CD4-positive, alpha-beta T cell treated with Interleukin-4 for 4 hours (primary cell): ENCODE measurements around the gene GOLT1A.
A peak's percentile ranks its signal among the peaks of the same experiment; 100 is the strongest.

Experiments
- DNase-seq: peaks from one replicate; pipeline ENCODE4 v3.0.0-alpha.2; 2020

Gene GOLT1A

DNA sequence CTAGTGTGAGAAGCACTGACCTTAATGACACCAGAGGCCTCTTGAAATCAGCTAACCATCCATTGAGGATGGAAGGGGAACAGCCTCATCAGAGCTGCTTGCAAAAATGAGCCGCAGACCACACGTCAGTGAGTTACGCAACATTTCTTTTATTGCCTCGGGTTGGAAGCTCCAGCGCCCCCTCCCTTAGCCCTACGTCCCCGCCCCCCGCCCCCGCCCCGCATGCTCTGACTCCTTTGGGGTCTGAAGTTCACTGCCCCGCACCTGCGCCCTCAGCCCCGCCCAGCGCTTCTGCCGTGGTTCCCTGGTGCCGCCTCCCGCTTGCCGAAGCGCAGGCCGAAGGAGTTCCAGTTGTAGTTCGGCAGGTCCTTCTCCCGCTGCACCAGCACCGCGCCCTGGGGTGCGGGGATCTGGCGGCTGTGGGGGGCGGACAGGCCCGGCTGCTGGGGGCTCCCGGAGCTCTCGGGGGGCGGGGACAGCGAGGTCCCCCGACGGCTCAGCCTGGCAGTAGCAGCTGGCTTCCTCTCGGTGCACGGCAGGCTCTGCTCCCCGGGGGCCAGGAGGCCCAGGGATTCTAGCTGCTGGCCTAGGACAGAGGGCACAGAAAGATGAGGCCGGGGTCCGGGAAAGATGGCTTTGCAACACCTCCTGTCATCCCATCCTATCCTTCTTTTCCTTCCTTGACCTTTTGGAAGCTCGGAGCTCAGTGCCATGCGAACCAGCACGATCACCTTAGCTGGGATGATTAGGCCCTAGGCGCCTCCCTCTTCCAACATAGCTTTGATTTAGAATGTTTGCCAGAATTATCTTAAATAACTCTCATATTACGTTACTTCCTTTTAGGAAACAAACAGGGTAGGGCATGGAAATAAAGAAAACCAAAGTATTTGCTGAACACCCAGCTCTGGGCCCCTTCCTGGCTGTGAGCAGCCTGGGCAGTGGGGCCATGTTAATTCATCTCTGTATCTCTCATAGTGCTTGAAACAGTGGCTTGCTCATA, 23.3 kb downstream of the GOLT1A start:
- no peak for DNase-seq

GRCh38 chr1:204188959-204189639, 24.7 kb downstream of the GOLT1A start:
- DNase-seq = no peak

- DNase-seq = no peak
Measured at GRCh38 chr1:204186597-204186996, 27.2 kb downstream of the GOLT1A start.

GRCh38 chr1:204181116-204181515, 32.7 kb downstream of the GOLT1A start:
- DNase-seq = no peak

- no peak for DNase-seq
Measured at GRCh38 chr1:204180133-204180532, 33.7 kb downstream of the GOLT1A start.

GRCh38 chr1:204178487-204179281, 35.1 kb downstream of the GOLT1A start:
- no peak for DNase-seq

DNA sequence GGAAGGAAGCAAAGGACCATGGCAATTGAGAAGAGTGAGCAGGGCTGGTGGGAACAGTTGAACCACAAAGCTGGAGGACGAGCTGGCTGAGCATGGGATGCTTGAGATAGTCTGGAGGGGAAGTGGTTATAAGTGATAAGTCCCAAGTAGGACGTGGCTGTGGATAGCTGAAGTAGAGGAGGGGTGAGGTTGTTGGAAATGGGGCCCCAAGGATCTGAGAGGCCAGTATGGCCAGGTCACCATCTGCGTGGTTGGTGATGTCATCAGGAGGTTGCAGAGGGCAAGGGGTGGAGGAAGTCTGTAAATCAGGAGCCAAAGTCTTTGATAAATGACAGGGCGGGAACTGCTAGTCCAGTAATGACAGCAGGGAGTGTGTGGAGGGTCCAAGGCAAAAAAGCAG, 36.7 kb downstream of the GOLT1A start:
- DNase-seq = no peak

- DNase-seq = no peak
Measured at GRCh38 chr1:204176049-204176448, 37.7 kb downstream of the GOLT1A start.

DNA sequence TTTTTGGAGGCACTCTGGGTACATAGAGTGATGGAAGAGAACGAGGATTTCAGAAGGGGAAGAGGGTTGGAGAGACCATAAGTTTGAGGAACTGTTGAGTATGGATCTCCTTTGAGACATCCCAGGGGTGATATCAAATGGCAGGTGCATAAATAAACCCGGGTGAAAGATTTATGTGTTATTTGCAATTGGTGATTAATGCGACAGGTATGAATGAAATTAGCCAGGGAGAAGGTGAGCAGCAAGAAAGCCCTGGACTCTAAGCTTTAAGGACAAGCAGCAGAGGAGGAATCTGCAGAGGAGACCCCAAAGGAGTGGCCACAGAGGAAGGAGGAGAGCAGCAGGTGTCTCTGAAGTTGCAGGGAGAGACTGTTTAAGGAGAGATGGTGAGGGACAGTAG, 38.8 kb downstream of the GOLT1A start:
- DNase-seq = no peak

GRCh38 chr1:204172404-204173029, 41.3 kb downstream of the GOLT1A start:
- no peak for DNase-seq

DNA sequence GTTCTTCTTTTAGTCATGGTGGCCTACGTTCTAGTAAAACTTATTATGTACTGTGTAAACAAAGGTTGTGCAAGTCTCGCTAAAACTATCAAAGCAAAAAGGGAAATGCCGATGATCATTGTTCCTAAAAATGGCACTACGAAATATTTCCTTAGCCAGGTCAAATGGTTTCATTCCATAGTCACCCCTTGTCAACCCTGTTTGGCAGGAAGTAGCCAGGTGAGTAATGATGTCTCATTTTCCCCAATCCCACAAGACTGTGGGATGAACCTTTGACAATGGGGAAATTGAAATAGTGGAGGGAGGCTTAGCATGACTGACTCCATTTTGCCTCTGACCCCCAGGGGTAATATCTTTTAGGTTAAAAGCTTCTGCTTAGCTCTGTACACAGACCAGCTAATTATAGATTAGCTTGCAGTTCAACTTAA, 42.0 kb downstream of the GOLT1A start:
- no peak for DNase-seq

GRCh38 chr1:204170494-204171155, 43.2 kb downstream of the GOLT1A start:
- no peak for DNase-seq

DNA sequence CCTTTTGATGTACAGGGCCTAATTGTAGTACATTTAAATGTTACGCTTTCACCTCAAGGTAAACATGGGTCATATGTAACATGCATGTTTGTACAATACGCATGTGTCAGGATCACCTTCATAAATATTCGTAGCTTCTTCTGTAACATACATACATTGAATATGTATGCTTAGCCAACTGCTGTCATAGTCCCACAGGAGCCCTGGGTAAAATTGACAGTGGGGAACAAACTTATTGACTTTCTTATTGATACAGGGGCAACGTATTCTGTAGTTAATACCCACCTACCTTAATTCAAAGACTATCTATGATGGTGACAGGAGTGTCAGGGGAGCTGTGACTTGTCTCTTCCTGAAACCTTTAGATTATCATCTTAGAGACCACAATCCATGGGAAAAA, 43.9 kb downstream of the GOLT1A start:
- no peak for DNase-seq

DNA sequence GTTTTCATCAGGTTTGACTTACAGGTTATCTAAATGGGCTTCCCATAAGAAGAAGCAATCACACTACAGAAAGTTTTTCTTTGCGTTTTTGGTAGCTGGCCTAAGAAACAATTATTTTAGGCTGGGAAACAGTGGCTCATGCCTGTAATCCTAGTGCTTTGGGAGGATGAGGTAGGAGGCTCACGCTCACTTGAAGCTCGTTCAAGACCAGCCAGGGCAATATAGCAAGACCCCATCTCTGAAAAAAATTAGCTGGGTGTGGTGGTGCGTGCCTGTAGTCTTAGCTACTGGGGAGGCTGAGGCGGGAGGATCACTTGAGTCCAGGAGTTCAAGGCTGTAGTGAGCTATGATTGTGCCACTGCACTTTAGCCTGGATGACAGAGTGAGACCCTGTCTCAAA, 46.1 kb downstream of the GOLT1A start:
- no peak for DNase-seq

DNA sequence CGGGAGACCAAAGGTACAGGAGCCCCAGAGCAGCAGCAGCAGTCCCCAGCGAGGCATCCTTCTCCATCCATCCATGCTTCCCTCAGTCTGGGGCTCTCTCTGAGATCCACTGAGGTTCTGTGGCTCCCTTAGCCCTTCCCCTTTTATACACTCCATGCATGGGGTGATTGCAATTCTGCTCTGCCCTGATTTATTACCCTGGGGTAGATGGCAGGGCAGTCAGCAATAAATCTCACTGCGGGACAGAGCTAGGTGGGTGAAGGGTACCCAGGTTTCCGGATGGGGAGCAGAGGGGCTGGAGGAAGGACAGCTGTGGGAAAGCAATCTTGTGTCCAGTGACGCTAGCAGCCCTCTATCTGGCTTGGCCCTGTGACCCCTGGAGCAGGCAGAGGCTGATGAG, 47.6 kb downstream of the GOLT1A start, which contains the start of gene REN:
TSS of gene REN (minus strand) at position 119 of the 400 bp plus-strand sequence. CDS start at position 75, 44 bp downstream.
- no peak for DNase-seq

DNA sequence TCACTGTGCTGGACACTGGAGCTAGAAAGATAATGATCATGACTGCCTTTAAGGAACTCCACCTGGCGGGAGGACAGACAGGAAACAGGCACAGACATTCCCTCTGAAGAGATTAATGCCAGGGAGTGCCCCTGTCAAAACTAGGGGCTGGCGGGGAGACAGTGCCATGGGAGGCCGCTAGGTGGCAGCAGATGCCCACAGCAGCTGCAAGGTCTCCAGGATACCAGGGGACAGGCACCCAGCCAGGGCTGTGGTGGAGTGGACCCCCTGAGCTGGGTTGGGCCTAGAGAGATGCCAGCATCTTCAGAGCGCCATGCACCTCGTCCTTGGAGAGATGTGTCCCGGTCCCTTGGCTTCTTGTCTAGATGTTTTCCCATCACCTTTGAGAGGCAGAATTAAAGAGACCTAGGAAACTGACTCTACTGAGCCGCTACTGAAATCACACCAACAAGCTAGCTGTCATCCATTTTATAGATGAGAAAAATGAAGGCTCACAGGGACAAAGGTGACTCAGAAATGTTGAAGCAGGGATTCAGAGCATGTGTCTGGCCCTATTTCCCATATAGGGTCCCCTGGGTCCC, 51.2 kb downstream of the GOLT1A start:
- peak; percentile 62 for DNase-seq

DNA sequence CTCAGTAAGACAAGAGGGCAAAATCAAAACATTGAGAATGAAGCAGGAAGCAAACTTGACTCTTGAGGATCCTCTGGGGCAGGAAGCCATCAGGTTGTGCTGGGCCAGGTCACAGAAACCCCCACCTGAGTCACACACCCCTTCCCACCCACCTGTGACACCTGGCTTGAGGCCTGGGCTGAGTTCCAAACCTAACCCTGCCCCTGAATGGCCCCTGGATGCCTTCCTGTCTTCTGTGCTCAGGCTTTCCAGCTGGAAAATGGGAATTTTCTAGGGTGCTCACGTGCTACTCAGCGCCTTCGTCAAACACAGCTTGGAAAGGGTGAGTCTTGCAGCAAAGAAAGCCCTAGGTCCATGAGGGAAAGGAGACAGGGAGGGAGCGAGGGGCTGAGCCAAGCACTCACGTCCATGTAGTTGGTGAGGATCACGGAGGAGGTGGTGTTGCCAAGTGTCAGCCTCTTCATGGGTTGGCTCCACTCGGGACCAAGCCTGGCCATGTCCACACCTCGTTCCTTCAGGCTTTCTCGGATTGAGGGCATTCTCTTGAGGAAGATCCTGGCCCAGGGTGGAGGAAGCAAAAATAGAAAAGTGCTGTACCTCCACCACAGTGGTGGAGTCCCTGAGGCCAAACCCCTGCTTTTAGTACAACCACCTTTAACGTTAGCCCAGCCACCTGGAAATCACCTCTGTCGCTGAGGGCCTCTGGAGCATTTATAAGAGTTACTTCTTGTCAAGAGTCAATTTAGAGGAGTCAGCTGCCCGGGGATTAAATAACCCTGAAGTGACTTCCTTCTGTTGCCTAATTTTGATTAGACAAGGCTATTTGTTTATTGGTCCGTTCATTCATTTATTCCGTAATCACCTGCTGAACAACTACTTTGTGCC, 51.9 kb downstream of the GOLT1A start:
- no peak for DNase-seq

DNA sequence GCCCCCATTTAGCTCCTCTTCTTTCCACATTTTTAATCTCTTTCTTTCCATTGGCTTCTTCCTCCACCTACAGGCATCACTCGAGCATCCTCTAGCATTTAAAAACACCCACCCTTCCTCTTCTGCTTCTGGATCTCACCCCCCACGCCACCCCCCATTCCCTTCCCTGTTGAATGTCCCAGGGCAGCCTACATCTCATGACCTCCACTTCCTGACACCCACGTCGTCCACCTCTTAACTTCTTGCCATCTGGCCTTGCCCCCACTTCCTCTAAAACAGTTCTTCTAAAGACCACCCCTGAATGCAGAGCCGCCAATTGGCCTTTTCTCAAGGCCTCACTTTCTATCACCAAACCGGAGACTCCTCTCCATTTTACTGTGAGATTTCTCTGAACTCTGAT, 55.8 kb downstream of the GOLT1A start:
- no peak for DNase-seq

DNA sequence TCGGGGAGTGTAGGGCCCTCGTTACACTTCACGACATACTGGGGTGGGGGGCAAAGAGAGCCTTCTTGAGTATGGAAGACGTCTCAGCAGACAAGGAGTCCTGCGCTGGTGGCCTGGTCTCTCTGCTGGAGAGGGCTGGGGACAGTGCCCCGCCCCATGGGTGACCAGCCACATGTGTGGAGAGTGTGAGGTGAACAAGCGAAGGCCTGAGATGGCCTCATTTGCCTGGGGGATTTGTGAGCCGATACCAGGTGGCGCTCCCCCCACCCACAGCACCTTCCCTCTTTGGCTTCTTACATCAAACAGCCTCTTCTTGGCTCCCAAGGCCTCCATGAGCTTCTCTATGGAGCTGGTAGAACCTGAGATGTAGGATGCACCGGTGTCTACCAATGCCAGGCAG, 57.9 kb downstream of the GOLT1A start:
- no peak for DNase-seq

DNA sequence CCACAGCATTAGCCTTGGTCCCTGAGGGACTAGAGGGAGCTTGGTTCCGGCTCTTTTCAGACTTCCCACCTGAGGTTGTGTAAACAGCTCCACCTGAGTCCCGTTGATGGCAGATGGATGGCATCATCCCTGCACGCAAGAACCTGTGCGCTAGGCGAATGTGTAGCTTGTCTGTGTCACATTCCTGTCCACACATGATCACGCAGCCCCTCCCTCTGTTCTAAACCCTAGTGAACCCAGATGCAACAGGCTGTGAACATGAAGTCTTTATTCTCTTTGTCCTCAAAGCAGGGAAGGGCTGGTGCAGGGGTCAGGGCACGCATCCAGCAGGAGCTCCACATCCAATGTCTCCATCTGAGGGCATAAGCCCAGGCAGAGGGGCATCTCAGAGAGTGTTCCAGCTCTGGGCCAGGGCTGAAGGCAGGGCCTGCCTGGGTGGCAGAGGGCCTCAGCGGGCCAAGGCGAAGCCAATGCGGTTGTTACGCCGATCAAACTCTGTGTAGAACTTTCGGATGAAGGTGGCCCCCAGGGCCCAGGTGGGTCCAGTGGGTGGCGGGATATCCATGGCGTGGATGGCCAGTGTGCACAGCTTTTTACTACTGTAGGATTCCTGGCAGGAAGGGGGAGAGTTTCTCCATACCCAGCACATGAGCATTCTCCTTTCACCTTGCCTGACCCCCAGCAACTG, 59.1 kb downstream of the GOLT1A start:
- DNase-seq = no peak
